ENCODE results near the gene TP53.

DNA sequence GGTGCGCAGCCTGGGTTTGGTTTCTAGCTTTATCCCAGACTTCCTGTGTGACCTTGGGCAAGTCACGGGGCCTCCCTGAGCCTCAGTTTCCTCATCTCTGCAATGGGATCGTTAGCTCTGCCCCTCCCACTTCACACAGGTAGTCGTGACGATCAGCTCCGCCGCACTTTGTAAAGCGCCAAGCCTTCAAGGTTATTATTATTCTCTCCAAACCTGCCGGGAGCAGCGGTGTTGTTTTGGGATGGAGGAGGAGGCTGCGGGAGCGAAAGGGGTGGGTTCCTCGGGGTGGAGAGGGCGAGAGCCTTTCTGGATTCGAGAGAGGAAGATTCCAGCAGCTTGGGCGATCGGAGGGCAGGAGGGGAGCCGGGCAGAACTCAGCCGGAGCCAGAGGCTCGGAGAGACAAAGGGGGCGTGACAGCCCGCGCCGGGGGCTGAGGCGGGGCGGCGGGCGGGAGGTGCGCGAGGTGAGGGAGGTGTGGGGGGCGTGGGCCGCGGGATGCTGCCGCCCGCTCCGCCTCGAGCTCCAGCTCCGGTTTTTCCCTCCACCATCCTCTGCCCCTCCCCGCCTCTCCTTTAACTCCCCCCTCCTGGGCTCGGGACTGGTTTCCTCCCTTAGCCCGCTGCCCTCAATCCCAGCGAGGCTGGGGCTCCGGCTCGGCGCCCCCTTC, 17.4 kb upstream of the TP53 start, which contains the start of gene EFNB3:
- TF ChIP-seq, protein P1, sequence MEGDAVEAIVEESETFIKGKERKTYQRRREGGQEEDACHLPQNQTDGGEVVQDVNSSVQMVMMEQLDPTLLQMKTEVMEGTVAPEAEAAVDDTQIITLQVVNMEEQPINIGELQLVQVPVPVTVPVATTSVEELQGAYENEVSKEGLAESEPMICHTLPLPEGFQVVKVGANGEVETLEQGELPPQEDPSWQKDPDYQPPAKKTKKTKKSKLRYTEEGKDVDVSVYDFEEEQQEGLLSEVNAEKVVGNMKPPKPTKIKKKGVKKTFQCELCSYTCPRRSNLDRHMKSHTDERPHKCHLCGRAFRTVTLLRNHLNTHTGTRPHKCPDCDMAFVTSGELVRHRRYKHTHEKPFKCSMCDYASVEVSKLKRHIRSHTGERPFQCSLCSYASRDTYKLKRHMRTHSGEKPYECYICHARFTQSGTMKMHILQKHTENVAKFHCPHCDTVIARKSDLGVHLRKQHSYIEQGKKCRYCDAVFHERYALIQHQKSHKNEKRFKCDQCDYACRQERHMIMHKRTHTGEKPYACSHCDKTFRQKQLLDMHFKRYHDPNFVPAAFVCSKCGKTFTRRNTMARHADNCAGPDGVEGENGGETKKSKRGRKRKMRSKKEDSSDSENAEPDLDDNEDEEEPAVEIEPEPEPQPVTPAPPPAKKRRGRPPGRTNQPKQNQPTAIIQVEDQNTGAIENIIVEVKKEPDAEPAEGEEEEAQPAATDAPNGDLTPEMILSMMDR (IDR thresholded peaks at IDR 0.05; ENCODE audit: poor library complexity, severe bottlenecking) = no peak
- TF ChIP-seq EZH2 (IDR thresholded peaks at IDR 0.05; ENCODE audit: borderline replicate concordance, insufficient read depth, low read length, poor library complexity, severe bottlenecking) (no peak), REST (IDR thresholded peaks at IDR 0.05; ENCODE audit: borderline replicate concordance) (no peak), POLR2AphosphoS5 (IDR thresholded peaks at IDR 0.05) (peak; percentile 75)

Data from neural cell (in vitro differentiated cells).